NOMO-1 treated with dmso at 0.1 percent for 144 hours (cell line): ENCODE measurements around the gene OSGEP.
A peak's percentile ranks its signal among the peaks of the same experiment; 100 is the strongest.

ENCODE experiments used
- DNase-seq: peaks from one replicate; lab custom pipeline; 2025; ENCODE audit not compliant: unreplicated experiment; lab: John Stamatoyannopoulos, UW

Gene OSGEP

GRCh38 chr14:20434701-20435581 is 19.7 kb downstream of the OSGEP start:
- no peak for DNase-seq

GRCh38 chr14:20429801-20430669 is 24.6 kb downstream of the OSGEP start:
- DNase-seq = no peak

GRCh38 chr14:20428802-20429201 is 25.8 kb downstream of the OSGEP start:
- no peak for DNase-seq

- DNase-seq = no peak
These were observed 26.6 kb downstream of the OSGEP start for GRCh38 chr14:20428010-20428365.

GRCh38 chr14:20427231-20428009 is 27.2 kb downstream of the OSGEP start:
- peak; percentile 91 for DNase-seq

- no peak for DNase-seq
These were observed 29.8 kb downstream of the OSGEP start for GRCh38 chr14:20424851-20425250.

GRCh38 chr14:20422886-20423285 is 31.7 kb downstream of the OSGEP start:
- DNase-seq = no peak

- no peak for DNase-seq
These were observed 33.3 kb downstream of the OSGEP start for GRCh38 chr14:20421267-20421666.

GRCh38 chr14:20419419-20419818 is 35.2 kb downstream of the OSGEP start:
- no peak for DNase-seq

- DNase-seq = no peak
These were observed 36.1 kb downstream of the OSGEP start for GRCh38 chr14:20418501-20418909.

GRCh38 chr14:20417250-20418186 is 37.1 kb downstream of the OSGEP start:
- DNase-seq = no peak

GRCh38 chr14:20416223-20416622 is 38.4 kb downstream of the OSGEP start:
- DNase-seq = no peak

GRCh38 chr14:20415782-20416206 is 38.8 kb downstream of the OSGEP start:
- peak; percentile 69 for DNase-seq

GRCh38 chr14:20413744-20414082 is 40.9 kb downstream of the OSGEP start:
- no peak for DNase-seq

GRCh38 chr14:20412876-20413743 is 41.5 kb downstream of the OSGEP start, which contains the start of gene TEP1:
TEP1 (minus strand) TSS chr14:20413501; CDS start chr14:20408439, 5,062 bp downstream.
- peak; percentile 72 for DNase-seq

- DNase-seq = no peak
These were observed 42.2 kb downstream of the OSGEP start for GRCh38 chr14:20412411-20412810.

- no peak for DNase-seq
These were observed 45.4 kb downstream of the OSGEP start for GRCh38 chr14:20409226-20409625.

- no peak for DNase-seq
These were observed 51.1 kb downstream of the OSGEP start for GRCh38 chr14:20403521-20403920.

- no peak for DNase-seq
These were observed 53.5 kb downstream of the OSGEP start for GRCh38 chr14:20400965-20401593.
